OCI-LY3 (cell line): ENCODE results near the gene SLC2A14.

Experiments
- EZH2phosphoT487 ChIP-seq: fragments of 200-600 bp; shearing (Covaris generic); IDR thresholded peaks from 2 replicates; pipeline ENCODE4 v1.6.1; 2018; ENCODE audit warnings: antibody characterized with exemption, mixed run types, low read depth
- TF ChIP-seq, protein P1 (sequence below): fragments of 200-600, 300-600 bp; sonication (generic); IDR thresholded peaks from 2 replicates; pipeline ENCODE4 v1.5.1; 2014; ENCODE audit warnings: antibody characterized with exemption, low read length, low read depth

DNA sequence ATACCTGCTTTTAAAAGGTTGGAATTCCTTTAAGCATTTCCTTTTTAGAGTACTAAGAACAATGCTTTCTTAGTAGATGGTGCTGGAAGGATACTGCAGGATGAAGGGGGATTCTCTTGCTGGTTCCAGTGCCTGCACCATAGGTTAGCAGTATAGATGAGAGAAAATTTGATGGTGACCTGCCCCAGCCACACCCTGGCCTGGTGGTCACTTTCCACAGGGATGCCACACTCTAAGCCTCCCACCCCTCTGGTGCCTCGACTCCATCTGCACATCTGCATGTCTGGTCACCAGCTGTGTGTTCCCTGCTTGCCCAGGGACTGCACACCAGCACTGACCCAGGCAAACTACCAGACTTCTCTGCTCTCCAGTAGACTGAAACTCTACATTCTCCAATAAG, 44.2 kb upstream of the SLC2A14 start:
- TF ChIP-seq, protein P1, sequence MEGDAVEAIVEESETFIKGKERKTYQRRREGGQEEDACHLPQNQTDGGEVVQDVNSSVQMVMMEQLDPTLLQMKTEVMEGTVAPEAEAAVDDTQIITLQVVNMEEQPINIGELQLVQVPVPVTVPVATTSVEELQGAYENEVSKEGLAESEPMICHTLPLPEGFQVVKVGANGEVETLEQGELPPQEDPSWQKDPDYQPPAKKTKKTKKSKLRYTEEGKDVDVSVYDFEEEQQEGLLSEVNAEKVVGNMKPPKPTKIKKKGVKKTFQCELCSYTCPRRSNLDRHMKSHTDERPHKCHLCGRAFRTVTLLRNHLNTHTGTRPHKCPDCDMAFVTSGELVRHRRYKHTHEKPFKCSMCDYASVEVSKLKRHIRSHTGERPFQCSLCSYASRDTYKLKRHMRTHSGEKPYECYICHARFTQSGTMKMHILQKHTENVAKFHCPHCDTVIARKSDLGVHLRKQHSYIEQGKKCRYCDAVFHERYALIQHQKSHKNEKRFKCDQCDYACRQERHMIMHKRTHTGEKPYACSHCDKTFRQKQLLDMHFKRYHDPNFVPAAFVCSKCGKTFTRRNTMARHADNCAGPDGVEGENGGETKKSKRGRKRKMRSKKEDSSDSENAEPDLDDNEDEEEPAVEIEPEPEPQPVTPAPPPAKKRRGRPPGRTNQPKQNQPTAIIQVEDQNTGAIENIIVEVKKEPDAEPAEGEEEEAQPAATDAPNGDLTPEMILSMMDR, result no peak
- no peak for TF ChIP-seq EZH2phosphoT487
